ENCODE measurements around the gene IFITM5. TPM values are rescaled to one million over a fixed set of nuclear protein-coding genes. Genes with fewer than 3 reads are reported as not detected.

IFITM5 gene
- total and polyA plus RNA-seq, 9 of the 15 experiments (the other 6 are each of a cell fraction or from before 2014, with no cell fraction given), result 0.19 TPM; not detected in 8

DNA sequence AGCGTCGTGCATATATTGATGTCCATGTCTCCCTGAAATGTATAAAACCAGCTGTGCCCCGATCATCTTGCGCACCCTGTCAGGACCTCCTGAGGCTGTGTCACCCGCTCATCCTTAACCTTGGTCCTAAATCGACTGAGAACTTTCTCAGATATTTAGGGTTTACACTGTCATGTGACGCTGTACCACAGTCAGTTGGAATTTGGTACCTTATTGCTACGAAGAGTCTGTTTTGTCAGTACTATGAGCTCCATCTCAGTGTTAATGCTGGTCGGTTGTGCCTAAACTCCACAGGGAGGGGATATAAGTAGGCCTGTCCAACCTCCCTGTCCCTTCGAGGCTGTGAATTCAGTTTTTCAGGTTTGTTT is 6.5 kb upstream of the IFITM5 start (continued):
- TF ChIP-seq GABPB2 (CRISPR knock-in tag; conservative IDR thresholded peaks at IDR 0.05), result no peak
- TF ChIP-seq TEAD2 (tag; IDR thresholded peaks at IDR 0.05), result no peak
- no peak for TF ChIP-seq MEF2A (IDR thresholded peaks at IDR 0.05; ENCODE audit: control insufficient read depth, low read depth, low read length)
- no peak for TF ChIP-seq CHD4 (IDR thresholded peaks at IDR 0.05; ENCODE audit: insufficient read depth, insufficient replicate concordance, low read depth, low read length, poor library complexity, severe bottlenecking)
- TF ChIP-seq CREB3 (tag; conservative IDR thresholded peaks at IDR 0.05; ENCODE audit: low read depth), result no peak
- TF ChIP-seq MEF2D (tag; conservative IDR thresholded peaks at IDR 0.05; ENCODE audit: low read depth), result no peak

- intact Hi-C loops (cut with micrococcal nuclease), result loop anchor here (2.0 kb wide), 1 partner anchor 50 kb away; no protein-coding TSS in a partner anchor
- TF ChIP-seq HLTF (IDR thresholded peaks at IDR 0.05) (no peak), DEAF1 (CRISPR knock-in tag; IDR thresholded peaks at IDR 0.05) (peak; percentile 24; the same call in 1 of the 2 replicates), KLF16 (IDR thresholded peaks at IDR 0.05) (peak; percentile 37; the same call in 1 of the 2 replicates), NKRF (IDR thresholded peaks at IDR 0.05; ENCODE audit: borderline replicate concordance) (no peak), ETV5 (CRISPR knock-in tag; IDR thresholded peaks at IDR 0.05; ENCODE audit: low read depth) (no peak)
Measured at GRCh38 chr11:304915-305843, 5.9 kb upstream of the IFITM5 start.

More at GRCh38 chr11:304915-305843, 5.9 kb upstream of the IFITM5 start:
- FAIRE-seq (peak; percentile 11), ATAC-seq (peak; percentile 63), DNase-seq (ENCODE audit: extremely low read depth in 1 of 4, low spot score in 3 of 4) (peak; percentile 56 to 79 (median 68))
- H3K36me3 ChIP-seq (ENCODE audit: control insufficient read depth, insufficient read depth, low read length), result 0 out of 3 replicates have a peak, but pooled peaks cover 3% of the 10 kb centered on the region
- peak overlapping the region; percentile 84 for H2AFZ ChIP-seq (ENCODE audit: low read depth, low read length)
- no peaks in the 10 kb centered on the region for H4K20me1 ChIP-seq (replicated peaks; ENCODE audit: control insufficient read depth, insufficient read depth, low read length)
- no peak overlapping the region for H3K4me3 ChIP-seq
- 42% methylated on average over 14 of the region's 19 CpGs for WGBS (ENCODE audit: insufficient coverage, low coverage, missing lambda C conversion rate)
- H3K9ac ChIP-seq (ENCODE audit: insufficient read depth in 1 of 2, low read depth in 2 of 2, low read length in 2 of 2), result no peak overlapping the region; a peak in 1 of 4 replicates
- CTCF ChIA-PET (ENCODE audit: low intra/inter-chr PET ratio), result interaction anchor here (0.7 to 0.9 kb wide), 3 partner anchors 50 to 143 kb away, joined by 3 to 6 read pairs (median 4); no protein-coding TSS in a partner anchor
- in situ Hi-C loops (cut with MboI), result no loop called here
- H3K27ac ChIP-seq (ENCODE audit: extremely low read depth, low read depth, low read length), result no peak overlapping the region
- POLR2A ChIA-PET, result interaction anchor here (0.9 to 2.1 kb wide), 6 partner anchors 10 to 201 kb away, joined by 3 to 10 read pairs (median 4); partner anchors contain the start of genes BET1L and RIC8A
- no peaks in the 10 kb centered on the region for H3K9me1 ChIP-seq (ENCODE audit: control insufficient read depth, insufficient read depth, low read length)
- H3K4me2 ChIP-seq (ENCODE audit: insufficient read depth, low read length), result no peak overlapping the region
- no peaks in the 10 kb centered on the region for H3K27me3 ChIP-seq (ENCODE audit: control insufficient read depth in 2 of 2, insufficient read depth in 2 of 2, low read length in 2 of 2)
- H3K79me2 ChIP-seq (ENCODE audit: control insufficient read depth, insufficient read depth, low read length), result peaks cover 21% of the 10 kb centered on the region
- peaks cover 19 to 40% of the 10 kb centered on the region in 2 experiments for H3K4me1 ChIP-seq (replicated peaks in 1 of 2; ENCODE audit: control insufficient read depth in 2 of 2, insufficient read depth in 2 of 2, low read length in 2 of 2)
- no TSS peak for BruUV-seq (replicated peaks)
- H3K9me3 ChIP-seq (replicated peaks; ENCODE audit: control insufficient read depth, insufficient read depth, low read depth, low read length), result no peaks in the 10 kb centered on the region; the same call in 1 of the 2 replicates

Measured in K562 (cell line).